Subcutaneous adipose tissue (tissue), 4 donors: Measurements from ENCODE around the gene TNFRSF11A. TPM values are rescaled to one million over a fixed set of nuclear protein-coding genes. Genes with fewer than 3 reads are reported as not detected.

Experiments
- CTCF ChIP-seq: fragments of 450-650 bp; IDR thresholded peaks from one replicate; pipeline ENCODE4 v1.5.1; 2016; ENCODE audit warnings: low read depth, mild to moderate bottlenecking, control low read depth, antibody characterized with exemption, moderate library complexity
- total RNA-seq, 4 donors: library from RNA; depleted of rRNA; stranded (reverse); fragments of >200 nt; gene quantifications; one replicate each; pipeline ENCODE4 v1.1.0, GENCODE V29; 2016

The TNFRSF11A gene
- total RNA-seq, 4 donors from 2014 or later: 0.94 to 27.7 (median 7.1) TPM

DNA sequence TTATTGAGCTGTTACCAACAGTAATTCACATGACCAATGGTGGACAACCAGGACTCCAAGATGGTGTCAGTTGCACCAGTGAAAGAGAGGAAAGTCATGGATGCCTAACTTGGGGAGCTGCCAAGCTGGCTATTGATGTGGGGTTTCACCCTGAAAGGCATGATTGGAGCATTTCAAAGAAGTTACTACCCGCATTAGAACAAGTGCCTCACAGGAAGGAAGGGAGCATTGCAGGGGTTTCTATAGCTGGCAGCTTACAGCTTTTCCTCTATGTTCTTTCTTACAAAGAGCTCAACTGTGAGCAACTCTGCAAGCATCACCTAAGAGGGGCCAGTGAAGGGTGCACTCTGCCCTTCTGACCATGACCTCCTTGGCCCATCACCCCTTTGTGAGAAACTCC, 93.1 kb downstream of the TNFRSF11A start:
- TF ChIP-seq CTCF: no peak

- no peak for TF ChIP-seq CTCF
Observed at GRCh38 chr18:62420151-62420512, 95.0 kb downstream of the TNFRSF11A start.

- no peak for TF ChIP-seq CTCF
Observed at GRCh38 chr18:62420513-62421209, 95.6 kb downstream of the TNFRSF11A start.

DNA sequence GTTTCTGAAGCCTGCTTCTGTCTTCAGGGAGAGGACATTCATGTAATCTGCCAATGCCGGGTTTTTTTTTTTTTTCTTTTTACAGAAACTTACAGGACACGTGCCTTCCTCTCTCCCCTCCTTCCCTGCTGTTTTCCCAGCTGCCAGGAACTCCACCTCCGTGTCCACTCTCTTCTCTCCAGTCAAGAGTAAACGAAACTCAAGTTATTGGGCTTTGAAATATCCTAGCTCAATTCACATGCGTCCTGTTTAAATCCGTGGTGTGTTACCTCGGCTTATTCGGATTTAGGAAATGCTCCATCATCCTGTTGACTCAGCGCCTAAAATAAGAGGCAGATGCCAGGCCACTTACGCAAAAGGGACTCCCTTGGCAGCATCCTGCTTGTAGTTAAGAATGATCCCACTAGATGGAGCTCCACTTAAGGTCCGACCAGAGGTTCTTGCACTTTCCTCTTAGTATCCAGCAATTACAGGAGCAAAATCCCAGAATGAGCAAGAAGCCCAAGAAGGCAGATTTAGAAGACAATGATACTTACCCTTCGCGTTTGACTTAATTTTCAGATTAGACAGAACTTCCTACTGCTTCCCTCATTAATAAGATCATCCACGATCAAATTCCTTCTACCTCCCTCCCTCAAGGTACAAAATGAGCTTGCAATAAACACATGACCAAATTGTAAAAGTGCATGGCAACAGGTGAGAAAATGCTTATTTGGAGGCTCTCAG, 100.5 kb downstream of the TNFRSF11A start:
- TF ChIP-seq CTCF: no peak

GRCh38 chr18:62426191-62426488, 101.0 kb downstream of the TNFRSF11A start:
- no peak for TF ChIP-seq CTCF

DNA sequence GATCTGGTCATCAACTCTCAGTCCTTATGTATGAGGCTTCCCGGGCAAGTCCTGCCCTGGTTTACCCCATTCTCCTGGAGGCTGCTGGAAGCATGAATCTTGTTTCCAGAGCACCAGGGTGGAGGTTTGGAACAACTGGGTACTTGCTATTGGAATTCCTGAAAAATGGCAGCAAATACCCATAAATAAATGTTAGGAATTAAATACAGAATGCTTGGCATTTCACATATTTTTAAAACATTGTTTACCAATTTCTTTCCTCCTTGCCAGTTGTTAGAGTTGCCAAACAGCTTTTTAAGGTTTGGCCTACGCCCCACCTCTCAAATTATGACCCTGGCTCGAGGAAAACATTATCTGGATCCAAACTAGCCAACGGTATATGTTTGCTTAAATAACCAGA, 107.1 kb downstream of the TNFRSF11A start:
- TF ChIP-seq CTCF: no peak

DNA sequence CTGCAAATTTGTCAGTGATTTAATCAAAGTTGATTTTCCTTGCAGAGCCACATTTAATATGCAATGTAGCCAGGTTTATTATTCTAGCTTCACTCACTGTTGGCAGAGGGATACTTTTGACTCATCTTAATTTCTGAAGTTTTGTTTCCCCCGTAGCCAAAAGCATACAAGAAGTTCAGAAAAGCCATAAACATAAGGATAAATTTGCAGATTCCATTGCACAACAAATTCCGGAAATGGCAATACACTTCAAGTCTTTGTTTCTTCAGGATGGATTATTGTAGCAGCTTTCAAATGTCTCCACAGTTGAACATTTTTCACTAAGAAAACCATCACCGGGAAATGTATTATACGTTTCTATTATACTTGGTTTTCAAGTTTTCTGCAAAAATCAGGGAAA, 109.7 kb downstream of the TNFRSF11A start:
- TF ChIP-seq CTCF: no peak
